HG02642 (cell line): Measurements from ENCODE around the gene INPP5B.
"Not testable (repeated sequence)": the region's sequence is repeated elsewhere in the genome, so short reads cannot be mapped to it uniquely, and the experiment has no call there.

Experiments used
- ATAC-seq: cut with Tn5 transposase; IDR thresholded peaks from one replicate; pipeline ENCODE4 v1.9.1; 2021; ENCODE audit warnings: mild to moderate bottlenecking; ENCODE audit not compliant: unreplicated experiment, poor library complexity

The INPP5B gene

DNA sequence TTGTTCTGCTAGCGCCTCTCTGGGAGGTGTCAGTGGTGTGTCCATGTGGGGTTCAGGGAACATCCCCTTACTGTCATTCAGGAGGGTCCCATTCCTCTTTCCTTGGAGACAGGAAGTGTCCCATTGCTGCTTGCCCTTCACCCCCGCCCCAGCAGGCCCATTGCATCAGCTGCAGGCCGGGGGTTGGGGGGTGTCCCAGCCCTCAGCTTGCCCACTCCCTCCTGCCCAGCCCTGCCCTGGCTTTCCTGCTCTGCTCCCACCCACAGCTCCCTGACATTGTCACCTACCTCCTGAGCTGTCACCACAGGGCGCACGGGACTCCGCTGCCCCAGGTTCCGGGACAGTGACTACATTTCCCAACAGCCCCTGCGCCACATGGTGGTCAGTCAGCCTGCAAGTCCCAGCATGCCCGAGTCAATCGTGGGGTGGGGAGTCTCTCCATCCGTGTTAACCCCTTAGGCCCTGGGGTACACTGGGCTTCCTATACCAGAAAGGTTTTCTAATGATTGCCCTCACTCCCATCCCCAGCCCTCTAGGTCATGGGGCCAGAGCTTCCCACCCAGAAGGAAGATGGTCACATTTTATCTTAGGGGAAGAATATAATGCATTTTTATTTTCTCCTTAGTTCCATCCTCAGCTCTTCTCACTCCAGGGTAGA, at the start of gene INPP5B:
Gene INPP5B (minus strand): TSS at position 351 of the 658 bp plus-strand sequence. CDS start 745 bp downstream, outside the sequence.
- peak; percentile 81 for ATAC-seq

DNA sequence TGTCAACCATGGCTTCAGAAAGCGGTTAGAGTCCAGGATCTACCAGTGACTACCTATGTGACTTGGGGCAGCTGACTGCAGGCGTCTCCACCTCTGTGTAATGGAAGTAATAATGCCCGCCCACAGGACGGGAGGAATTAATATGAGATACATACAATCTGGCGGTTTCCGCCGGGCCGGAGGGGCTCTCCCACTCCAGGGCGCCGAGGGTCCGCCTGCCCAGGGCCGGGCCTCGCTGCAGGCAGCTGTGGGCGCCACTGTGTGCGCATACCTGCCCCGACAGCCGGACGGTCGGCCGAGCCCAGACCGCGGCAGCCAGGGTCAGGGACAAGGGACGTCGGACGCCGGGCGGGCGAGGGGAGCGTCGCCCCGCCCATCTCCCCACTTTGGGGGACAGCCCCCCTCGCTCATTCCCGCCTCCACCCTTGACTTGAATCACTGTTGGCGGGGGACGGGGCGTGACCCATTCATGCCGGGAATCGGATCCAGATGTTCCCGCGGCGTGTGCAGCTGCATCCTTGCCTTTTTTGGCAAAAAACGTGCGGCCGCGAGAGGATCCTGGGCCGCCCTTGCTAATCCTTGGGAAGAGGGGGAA, 49.0 kb upstream of the INPP5B start:
- ATAC-seq: peak; percentile 43

DNA sequence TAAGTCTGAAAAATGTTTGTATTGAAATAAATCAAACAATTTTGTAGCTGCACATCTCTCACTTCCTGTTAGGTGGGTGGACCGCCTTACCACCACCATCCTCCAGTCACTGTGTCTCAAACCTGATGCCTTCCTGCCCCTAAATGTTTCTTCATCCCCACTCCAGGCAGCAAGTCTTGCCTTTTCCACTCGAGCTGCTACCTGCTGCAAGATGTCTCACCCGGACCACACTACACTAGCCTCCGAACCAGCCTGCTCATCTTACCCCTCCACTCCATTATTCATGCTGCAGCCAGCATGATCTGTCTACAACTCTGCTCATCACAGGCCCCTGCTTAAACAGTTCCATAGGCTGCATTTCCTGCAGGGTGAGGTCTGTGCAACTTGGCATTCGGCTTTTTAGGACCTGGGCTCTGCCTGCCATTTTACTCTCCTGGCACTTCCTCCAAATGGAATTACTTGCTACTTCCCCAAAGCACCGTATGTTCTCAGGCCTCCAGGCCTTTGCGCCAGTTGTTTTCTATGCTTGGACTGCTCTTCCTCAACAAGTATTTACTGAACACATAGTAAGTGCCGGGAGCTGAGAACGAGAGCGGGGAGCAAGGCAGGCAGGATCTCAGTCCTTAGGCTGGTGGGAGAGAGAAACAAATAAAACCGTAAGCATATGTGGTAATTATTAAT, 48.2 kb upstream of the INPP5B start:
- ATAC-seq: no peak

DNA sequence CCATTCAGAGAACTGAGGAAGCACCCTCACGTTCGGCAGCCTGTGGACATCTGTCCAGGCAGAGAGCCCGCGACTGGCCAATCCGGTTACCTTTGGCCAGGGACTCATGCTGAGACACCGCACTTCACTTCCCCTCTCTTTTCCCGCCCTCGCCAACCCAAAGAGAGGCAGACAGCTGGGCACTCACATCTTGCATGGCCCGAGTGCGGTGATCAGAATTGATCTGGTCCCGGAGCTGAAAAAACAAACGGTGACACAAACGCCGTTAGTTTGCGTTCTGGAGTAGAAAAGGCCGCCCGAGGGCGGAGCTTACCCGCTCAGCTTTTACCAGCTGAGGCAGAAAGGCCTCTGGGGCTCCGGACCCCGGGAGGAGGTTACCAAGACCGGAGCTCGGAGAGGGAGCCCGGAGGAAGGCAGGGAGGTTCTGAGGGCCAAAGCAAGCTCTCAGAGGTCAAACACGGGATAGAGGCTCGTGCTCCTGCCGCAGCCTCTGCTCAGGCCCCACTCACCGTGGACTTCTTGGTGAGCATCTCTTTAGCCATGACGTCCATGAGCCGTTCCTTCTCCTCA, 42.6 kb upstream of the INPP5B start:
- ATAC-seq: peak; percentile 16

DNA sequence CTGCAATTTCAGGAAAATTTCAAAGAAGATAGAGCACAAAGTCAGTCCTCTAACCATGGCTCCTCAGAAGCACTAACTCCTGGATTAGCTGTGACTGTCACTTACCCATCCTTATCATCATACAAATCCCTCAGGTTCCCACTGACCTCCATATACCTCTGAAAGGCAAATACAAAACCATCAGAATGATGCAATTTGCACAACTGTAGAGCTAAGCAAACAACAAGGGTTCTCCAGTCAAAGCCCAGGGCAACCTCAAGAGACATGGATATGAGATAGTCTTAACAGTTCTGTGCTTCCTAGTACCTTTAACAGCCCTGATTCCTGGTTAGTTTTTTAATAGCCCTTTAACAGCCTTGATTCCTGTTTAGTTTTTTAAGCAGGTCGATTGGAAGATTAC, 40.8 kb upstream of the INPP5B start:
- ATAC-seq: no peak

DNA sequence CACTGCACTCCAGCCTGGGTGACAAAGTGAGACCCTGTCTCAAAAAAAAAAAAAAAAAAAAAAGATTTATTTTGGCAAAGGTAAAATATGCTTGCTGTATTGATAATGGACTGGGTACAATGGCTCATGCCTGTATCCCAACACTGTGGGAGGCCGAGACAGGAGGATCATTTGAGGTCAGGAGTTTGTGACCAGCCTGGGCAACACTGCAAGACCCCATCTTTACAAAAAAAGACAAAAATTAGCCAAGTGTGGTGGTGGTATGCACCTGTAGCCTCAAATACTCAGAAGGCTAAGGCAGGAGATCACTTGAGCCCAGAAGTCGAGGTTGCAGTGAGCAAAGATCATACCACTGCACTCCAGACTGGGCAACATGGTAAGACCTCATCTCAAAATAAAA, 36.7 kb upstream of the INPP5B start:
- no peak for ATAC-seq

DNA sequence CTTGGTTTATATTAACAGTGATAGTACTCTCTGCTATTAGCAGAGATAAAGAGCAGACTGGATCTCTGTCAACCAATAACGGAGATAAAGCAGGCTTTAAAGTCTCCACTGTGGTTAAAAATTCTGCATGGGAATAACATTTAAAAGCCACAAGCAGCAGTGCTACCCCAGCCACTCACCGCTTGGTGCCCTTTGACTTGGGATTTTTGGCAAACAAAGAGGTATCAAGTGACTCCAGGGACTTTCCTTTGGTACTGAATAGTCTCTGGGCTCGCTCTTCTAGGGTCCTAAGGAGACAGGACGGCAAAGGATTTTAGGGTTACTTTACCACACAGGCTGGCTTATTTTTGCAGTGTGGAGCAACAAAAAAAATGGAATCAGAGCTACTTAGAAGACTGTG, 31.7 kb upstream of the INPP5B start:
- ATAC-seq: no peak

DNA sequence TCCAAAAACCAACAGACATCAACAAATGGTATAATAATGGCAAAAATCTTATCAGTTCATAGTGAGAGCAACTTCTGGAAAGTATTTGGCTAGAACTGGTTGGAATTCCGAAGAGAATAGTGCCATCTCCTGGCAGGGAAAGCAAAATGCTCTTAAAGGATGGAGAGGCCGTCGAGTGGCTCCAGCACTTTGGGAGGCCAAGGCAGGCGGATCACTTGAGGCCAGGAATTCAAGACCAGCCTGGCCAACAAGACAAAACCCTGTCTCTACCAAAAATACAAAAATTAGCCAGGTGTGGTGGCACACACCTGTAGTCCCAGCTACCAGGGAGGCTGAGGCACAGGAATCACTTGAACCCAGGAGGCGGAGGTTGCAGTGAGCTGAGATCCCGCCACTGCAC, 28.2 kb upstream of the INPP5B start:
- not testable (repeated sequence) for ATAC-seq

DNA sequence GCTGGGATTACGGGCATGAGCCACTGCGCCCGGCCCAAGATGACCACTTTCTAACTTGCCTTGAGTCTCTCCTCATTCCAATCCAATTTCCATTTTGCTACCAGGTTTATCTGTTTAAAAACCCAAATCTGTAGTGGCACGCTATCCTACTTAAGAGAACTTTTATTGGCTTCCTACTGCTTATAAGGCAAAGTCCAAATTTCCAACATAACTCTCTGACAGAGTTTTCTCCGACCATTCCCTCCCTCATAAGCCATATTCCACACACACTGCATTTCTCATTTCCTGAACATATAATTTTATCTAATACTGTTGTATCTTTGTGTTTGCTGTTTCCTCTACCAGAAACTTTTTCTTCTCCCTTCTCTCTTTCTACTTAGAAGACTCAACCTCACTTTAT, 27.7 kb upstream of the INPP5B start:
- ATAC-seq: no peak

DNA sequence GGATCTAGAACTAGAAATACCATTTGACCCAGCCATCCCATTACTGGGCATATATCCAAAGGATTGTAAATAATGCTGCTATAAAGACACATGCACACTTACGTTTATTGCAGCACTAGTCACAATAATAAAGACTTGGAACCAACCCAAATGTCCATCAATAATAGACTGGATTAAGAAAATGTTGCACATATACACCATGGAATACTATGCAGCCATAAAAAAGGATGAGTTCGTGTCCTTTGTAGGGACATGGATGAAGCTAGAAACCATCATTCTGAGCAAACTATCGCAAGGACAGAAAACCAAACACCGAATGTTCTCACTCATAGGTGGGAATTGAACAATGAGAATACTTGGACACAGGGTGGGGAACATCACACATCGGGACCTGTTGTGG, 26.8 kb upstream of the INPP5B start:
- ATAC-seq: not testable (repeated sequence)

DNA sequence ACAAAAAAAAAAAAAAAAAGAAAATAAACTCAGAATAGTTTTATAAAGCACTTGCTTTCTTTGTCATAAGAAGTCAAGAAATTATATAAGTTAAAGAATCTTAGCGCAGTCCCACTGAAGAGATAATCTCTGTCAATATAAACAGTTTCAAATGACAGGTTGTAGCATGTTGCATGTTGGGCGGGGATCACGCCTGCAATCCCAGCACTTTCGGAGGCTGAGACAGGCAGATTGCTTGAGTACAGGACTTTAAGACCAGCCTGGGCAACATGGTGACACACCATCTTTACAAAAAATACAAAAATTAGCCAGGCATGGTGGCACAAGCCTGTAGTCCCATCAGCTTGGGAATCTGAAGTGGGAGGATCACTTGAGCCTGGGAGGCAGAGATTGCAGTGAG, 18.4 kb upstream of the INPP5B start:
- ATAC-seq: no peak

DNA sequence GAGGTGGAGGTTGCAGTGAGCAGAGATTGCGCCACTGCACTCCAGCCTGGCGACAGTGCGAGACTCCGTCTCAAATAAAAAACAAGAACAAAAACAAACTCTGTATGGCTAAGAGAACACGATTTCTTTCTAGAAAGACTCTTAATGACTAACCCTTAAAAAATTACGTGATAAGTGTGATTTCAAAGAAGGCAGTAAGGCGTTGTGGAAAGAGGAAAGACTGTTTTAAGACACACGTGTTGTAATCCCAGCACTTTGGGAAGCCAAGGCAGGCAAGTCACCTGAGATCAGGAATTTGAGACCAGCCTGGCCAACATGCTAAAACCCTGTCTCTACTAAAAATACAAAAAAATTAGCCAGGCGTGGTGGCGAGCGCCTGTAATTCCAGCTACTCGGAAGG, 17.3 kb upstream of the INPP5B start:
- not testable (repeated sequence) for ATAC-seq

DNA sequence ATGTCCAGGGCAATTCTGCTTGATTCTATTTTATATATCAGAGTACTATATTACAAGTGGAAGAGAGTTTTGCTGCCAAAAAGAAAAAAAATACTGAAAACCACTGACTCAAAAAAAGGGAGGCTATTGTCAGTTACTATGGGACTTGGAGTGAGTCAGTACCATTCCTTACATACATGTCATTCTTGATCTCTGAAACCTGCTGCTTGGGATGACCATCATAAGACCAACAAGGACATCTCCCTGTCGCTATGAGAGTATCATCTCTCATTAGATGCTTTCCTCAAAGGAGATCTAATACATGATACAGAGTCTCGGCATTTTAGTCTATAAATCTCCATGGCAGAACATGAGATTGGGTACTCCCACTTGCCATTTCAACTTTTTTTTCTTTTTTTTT, 11.8 kb upstream of the INPP5B start:
- ATAC-seq: no peak

DNA sequence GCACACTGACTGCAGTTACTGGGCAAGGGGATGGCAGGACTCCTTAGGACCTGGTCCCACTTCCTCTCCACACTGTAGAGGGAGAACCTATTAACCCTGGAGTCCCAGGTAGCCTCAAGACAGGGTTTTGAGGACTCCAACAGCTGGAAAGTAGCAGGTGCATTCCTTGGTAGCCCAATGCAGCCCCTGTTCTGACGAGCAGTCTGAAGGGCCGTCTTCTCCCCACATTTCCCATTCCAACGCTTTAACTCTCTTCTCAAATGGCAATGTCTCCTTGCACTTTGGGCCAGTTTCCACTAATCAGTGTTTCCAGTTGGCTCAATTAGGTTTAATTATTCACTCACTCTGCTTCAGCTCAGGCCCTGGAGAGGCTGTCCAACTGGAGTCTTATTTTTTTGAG, 8.8 kb upstream of the INPP5B start:
- ATAC-seq: no peak

DNA sequence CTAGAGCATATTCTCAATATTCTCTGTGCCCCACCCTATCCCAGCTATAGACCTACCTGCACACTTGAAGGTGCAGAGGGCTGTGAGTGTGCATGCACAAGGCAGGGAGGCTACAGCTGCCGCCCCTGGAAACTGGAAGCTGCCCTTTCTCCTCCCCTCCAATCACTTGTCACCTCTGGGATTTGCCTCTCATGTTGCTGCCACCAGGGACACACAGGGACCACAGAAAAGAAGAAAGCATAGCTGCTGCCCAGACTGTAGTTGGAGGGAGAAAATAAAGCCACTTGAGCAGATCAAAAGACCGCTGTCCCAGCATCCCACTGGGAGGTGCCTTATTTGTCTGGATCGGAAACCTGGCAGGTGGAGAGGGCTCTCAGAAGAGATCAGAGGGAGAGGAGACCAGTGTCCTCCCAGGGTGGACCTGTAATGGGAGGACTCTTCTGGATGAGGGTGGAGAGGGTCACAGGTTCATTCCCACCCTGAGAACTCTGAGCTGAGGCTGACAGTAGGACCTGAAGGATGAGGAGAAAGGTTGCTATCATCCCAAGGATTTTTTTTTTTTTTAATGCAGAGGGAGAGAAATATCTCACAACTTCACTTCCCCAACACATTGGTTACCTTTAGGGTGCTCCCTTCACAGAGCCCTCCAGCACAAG, 7.6 kb upstream of the INPP5B start:
- ATAC-seq: no peak

DNA sequence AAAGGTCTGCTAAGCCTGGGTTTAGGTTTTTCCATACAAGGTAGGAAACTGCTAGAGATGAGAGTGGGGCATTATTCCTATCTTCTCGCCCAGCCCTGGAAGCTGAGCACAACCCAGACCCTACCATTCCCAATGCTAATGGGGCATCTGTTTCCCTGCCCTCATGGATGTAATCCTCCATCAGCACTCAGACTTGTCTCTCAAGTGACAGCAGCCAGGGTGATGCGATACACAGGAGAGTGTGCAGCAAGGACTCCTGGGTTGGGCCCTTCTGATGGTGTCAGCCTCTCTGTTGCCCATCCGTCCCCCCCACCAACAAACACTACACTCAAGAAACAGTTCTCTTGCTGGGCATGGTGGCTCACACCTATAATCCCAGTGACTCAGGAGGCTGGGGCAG, 5.9 kb upstream of the INPP5B start:
- no peak for ATAC-seq

DNA sequence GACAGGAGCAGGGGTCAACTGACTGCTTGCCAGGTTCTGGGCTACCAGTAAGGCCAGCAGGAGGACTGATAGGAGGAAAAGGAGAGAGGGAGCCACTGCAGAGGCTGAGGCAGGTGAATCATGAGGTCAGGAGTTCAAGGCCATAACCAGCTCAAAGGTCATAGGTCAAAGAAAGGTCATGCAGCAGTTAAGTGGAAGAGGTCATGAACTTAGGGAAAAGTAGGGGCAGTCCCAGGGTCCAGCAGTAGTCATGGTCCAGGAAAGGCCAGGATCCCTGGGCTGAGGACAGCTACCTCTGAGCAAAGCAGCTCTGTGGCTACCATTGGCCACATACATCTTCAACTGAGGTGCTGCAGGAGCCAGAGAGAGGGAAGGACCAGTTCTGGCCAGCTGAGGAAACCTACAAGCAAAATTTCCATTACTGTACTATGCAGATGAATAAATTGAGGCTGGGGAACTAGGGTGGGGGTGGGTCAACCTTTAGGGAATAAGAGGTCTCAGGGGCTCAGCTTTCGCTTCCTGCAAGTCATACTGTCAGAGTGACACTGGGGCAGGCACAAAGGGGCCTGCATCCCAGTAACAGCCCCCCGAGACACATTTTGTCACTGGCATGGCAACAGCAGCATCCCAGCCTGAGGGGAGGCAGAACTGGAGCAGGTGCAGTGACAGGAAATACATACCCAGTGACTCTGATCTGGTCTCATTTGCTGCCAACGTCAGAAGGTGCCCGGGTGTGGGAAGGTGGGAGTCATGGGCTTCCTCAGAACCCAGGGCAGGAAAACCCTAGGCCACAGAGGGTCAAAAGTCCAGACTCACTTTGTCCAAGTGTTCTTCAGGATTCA, 5.2 kb upstream of the INPP5B start:
- ATAC-seq: no peak

DNA sequence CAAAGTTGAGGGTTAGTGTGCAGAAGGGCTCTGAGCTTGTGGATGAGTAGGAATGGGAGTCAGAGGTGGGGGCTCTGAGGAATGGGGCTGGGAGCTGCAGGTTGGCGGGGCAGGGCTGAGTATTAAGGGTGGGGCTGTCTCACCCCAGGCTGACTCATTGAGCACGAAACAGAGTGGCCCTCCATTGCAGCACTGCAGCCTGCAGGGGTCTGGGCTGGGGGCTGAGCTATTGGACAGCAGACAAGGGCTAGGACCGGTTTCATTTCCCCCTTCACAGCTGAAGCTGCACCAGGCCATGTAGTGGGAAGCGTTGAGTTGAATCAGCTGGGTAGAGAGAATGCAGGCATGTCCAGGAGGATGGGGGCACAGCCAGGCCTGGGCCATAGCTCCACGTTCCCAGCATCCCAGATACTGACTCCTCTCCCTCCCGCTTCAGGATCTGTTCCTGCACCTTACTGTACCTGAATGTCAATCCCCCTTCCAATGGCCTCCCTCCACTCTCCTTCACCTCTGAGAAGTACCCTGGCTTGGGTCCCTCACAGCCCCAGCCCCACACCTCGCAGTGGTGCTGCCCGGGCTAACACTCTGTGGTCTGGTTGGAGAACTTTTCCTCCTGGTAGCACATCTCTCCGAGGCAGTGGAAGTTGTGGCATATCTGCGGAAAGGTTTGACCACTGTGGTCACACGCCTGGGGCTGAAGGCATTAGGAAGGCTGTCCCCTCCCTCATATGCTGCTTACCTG, 4.4 kb upstream of the INPP5B start:
- ATAC-seq: no peak

DNA sequence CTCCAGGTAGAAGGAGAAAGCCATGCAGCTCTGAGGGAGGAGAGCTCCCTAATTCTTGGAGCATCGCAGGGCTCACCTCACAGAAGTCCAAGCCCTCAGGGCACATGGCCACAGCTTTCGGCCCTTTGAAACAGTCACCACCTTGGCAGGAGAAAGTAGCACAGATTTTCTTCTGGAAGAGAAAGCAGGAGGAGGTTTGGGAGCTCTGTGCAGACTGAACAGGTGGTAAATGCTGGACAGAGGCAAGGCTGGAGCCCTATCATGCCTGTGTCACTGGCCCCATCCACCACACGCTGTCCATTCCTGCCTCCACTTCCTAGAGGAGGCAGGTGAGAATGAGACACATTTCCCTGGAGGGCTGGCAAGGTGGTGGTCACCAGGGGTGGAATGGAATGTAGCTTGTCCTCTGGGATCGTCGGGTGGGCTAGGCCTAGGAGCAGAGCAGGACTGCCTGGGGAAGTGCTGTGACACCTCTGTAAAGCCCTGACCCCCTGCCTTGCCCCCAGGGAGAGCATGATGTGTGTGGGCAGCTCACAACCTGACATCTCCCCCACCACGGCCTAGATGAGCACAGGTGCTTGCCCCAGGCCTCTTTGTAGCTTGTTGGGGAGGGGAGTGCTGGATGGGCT, 2.8 kb upstream of the INPP5B start:
- no peak for ATAC-seq
